Fibroblast of lung (primary cell): ENCODE results near the gene CCDC85C. TPM values are rescaled to one million over a fixed set of nuclear protein-coding genes. Genes with fewer than 3 reads are reported as not detected.

Experiments
- DNase-seq, 2 donors: peaks; one replicate each; pipeline versions ENCODE4 v3.0.0 to v3.0.0-alpha.2; 2010; ENCODE audit warnings: low read depth in 2 of 2
- H2AFZ ChIP-seq: 2 replicates; pipeline ENCODE4 v1.5.1; 2012; ENCODE audit warnings: low read length, control low read depth, inconsistent platforms
- H3K27ac ChIP-seq: 2 replicates; pipeline ENCODE4 v1.5.1; 2011; ENCODE audit warnings: low read length, control low read depth; ENCODE audit not compliant: insufficient read depth
- H3K27me3 ChIP-seq: 2 replicates; pipeline ENCODE4 v1.5.1; 2011; ENCODE audit warnings: mild to moderate bottlenecking, low read length; ENCODE audit not compliant: control insufficient read depth, insufficient read depth
- H3K36me3 ChIP-seq: 2 replicates; pipeline ENCODE4 v1.5.1; 2011; ENCODE audit warnings: low read length; ENCODE audit not compliant: control insufficient read depth, insufficient read depth
- H3K4me1 ChIP-seq: 2 replicates; pipeline ENCODE4 v1.5.1; 2011; ENCODE audit warnings: low read length; ENCODE audit not compliant: control insufficient read depth, insufficient read depth; ENCODE audit errors: extremely low read depth
- H3K4me2 ChIP-seq: 2 replicates; pipeline ENCODE4 v1.5.1; 2011; ENCODE audit warnings: low read length, control low read depth; ENCODE audit not compliant: insufficient read depth; ENCODE audit errors: extremely low read depth
- H3K4me3 ChIP-seq, 4 experiments: fragments of 200-600 bp in 1 of 4; sonication (generic) in 1 of 4; replicated peaks in 1 of 4; 2 replicates each; pipeline ENCODE4 v1.5.1; 2011 to 2016; ENCODE audit warnings: low read length in 4 of 4, low read depth in 3 of 4, mild to moderate bottlenecking in 3 of 4, control low read depth in 2 of 4, inconsistent platforms in 1 of 4, mixed read lengths in 1 of 4; ENCODE audit not compliant: insufficient read depth in 1 of 4; ENCODE audit errors: control extremely low read depth in 1 of 4
- H3K79me2 ChIP-seq: 2 replicates; pipeline ENCODE4 v1.5.1; 2012; ENCODE audit warnings: mild to moderate bottlenecking, low read length, inconsistent platforms; ENCODE audit not compliant: control insufficient read depth, insufficient read depth
- H3K9ac ChIP-seq: 2 replicates; pipeline ENCODE4 v1.5.1; 2011; ENCODE audit warnings: mild to moderate bottlenecking, low read length, control low read depth; ENCODE audit not compliant: insufficient read depth
- H3K9me3 ChIP-seq: 2 replicates; pipeline ENCODE4 v1.5.1; 2012; ENCODE audit warnings: low read depth, low read length; ENCODE audit not compliant: control insufficient read depth, insufficient read depth
- H4K20me1 ChIP-seq: 2 replicates; pipeline ENCODE4 v1.5.1; 2011; ENCODE audit warnings: low read length; ENCODE audit not compliant: control insufficient read depth, insufficient read depth; ENCODE audit errors: extremely low read depth
- CTCF ChIP-seq, 2 donors: IDR thresholded peaks in 1 of 2; conservative IDR thresholded peaks in 1 of 2; 1 replicate in 1 of 2; 2 replicates in 1 of 2; pipeline ENCODE4 v1.5.1; 2011 to 2012; ENCODE audit warnings: low read length in 2 of 2, control low read depth in 1 of 2, inconsistent platforms in 1 of 2, low read depth in 1 of 2, mild to moderate bottlenecking in 1 of 2
- EZH2 ChIP-seq: IDR thresholded peaks from 2 replicates; pipeline ENCODE4 v1.5.1; 2012; ENCODE audit warnings: low read length, control low read depth, mild to moderate bottlenecking; ENCODE audit errors: missing control alignments
- polyA plus RNA-seq, 2 donors: library from polyadenylated mRNA; depleted of rRNA in 1 of 2; stranded (reverse) in 1 of 2; unstranded in 1 of 2; fragments of >200 nt; gene quantifications; 2 replicates each; pipeline ENCODE4 v1.2.1, GENCODE V29; 2011 to 2012; ENCODE audit warnings: missing spikeins in 1 of 2
- total RNA-seq: library from RNA; depleted of rRNA; stranded (reverse); fragments of >200 nt; gene quantifications from 2 replicates; pipeline ENCODE4 v1.2.1, GENCODE V29; 2014

CCDC85C gene
- total and polyA plus RNA-seq, 2 donors (not counting 1 experiment from before 2014, with no cell fraction given): 4.6 to 9.6 TPM

- no peaks in the 10 kb centered on the region for H3K9me3 ChIP-seq
- H2AFZ ChIP-seq: no peak overlapping the region
- no peaks in the 10 kb centered on the region for H4K20me1 ChIP-seq
- H3K27ac ChIP-seq: no peak overlapping the region
- no peak for TF ChIP-seq CTCF (conservative IDR thresholded peaks at IDR 0.05 in 1 of 2, IDR thresholded peaks at IDR 0.05 in 1 of 2; ENCODE audit: low read depth in 1 of 2, low read length in 2 of 2)
- TF ChIP-seq EZH2: no peak
- H3K9ac ChIP-seq: no peak overlapping the region
- peaks cover 36% of the 10 kb centered on the region for H3K79me2 ChIP-seq
- no peak overlapping the region for H3K4me2 ChIP-seq
- no peak overlapping the region for H3K4me3 ChIP-seq
- no peaks in the 10 kb centered on the region for H3K4me1 ChIP-seq
- H3K27me3 ChIP-seq: no peaks in the 10 kb centered on the region
- DNase-seq: no peak
- H3K36me3 ChIP-seq: no peaks in the 10 kb centered on the region
These were observed 7.2 kb downstream of the CCDC85C start for GRCh38 chr14:99596772-99597171.

- Histone ChIP-seq H3K36me3 (no peaks in the 10 kb centered on the region), H3K4me2 (no peak overlapping the region), H3K27ac (no peak overlapping the region), H4K20me1 (no peaks in the 10 kb centered on the region), H2AFZ (no peak overlapping the region), H3K4me3 (no peak overlapping the region), H3K79me2 (peaks cover 34% of the 10 kb centered on the region), H3K27me3 (no peaks in the 10 kb centered on the region), H3K9me3 (no peaks in the 10 kb centered on the region), H3K4me1 (no peaks in the 10 kb centered on the region), H3K9ac (no peak overlapping the region)
- TF ChIP-seq EZH2: no peak
- TF ChIP-seq CTCF (conservative IDR thresholded peaks at IDR 0.05 in 1 of 2, IDR thresholded peaks at IDR 0.05 in 1 of 2; ENCODE audit: low read depth in 1 of 2, low read length in 2 of 2): no peak
- DNase-seq: no peak
These were observed 7.9 kb downstream of the CCDC85C start for GRCh38 chr14:99596071-99596627.

GRCh38 chr14:99595524-99595923 lies 8.5 kb downstream of the CCDC85C start:
- no peak overlapping the region for H3K4me2 ChIP-seq
- H3K27me3 ChIP-seq: no peaks in the 10 kb centered on the region
- H2AFZ ChIP-seq: no peak overlapping the region
- H3K9ac ChIP-seq: no peak overlapping the region
- H3K36me3 ChIP-seq: no peaks in the 10 kb centered on the region
- no peak overlapping the region for H3K4me3 ChIP-seq
- H3K27ac ChIP-seq: no peak overlapping the region
- peaks cover 28% of the 10 kb centered on the region for H3K79me2 ChIP-seq
- no peaks in the 10 kb centered on the region for H3K9me3 ChIP-seq
- no peaks in the 10 kb centered on the region for H4K20me1 ChIP-seq
- TF ChIP-seq CTCF (conservative IDR thresholded peaks at IDR 0.05 in 1 of 2, IDR thresholded peaks at IDR 0.05 in 1 of 2; ENCODE audit: low read depth in 1 of 2, low read length in 2 of 2) (no peak), EZH2 (no peak)
- peaks cover 6% of the 10 kb centered on the region for H3K4me1 ChIP-seq
- DNase-seq: no peak
